K562 (cell line): ENCODE results near the gene SSR4. TPM values are rescaled to one million over a fixed set of nuclear protein-coding genes. Genes with fewer than 3 reads are reported as not detected.
A peak's percentile ranks its signal among the peaks of the same experiment; 100 is the strongest.

Experiments used
- ATAC-seq: fragments of 200-7000 bp; cut with Tn5 transposase; 3 replicates; pipeline ENCODE4 v1.9.1; 2020; ENCODE audit warnings: moderate library complexity
- BruUV-seq: library from RNA; stranded (reverse); fragments of 400-500 nt; replicated peaks from 2 replicates; lab custom pipeline; 2021; lab: Mats Ljungman, UMichigan
- CTCF ChIA-PET: fragments of 300-600 bp; formaldehyde crosslinking; extraction: SDS; loops from one replicate; lab custom pipeline; 2021; ENCODE audit warnings: low intra/inter-chr PET ratio; lab: Yijun Ruan, JAX
- POLR2A ChIA-PET: fragments of 300-600, 350-650 bp; sonication (Branson Sonifier 250); formaldehyde crosslinking; extraction: SDS; loops from one replicate; lab custom pipeline; 2021; ENCODE audit warnings: antibody characterized with exemption, inconsistent platforms; lab: Yijun Ruan, JAX
- DNase-seq, 4 experiments: peaks; one replicate each; pipeline versions ENCODE4 v3.0.0 to v3.0.0-alpha.2; 2011 to 2018; ENCODE audit warnings: low spot score in 3 of 4, mixed read lengths in 3 of 4; ENCODE audit errors: extremely low read depth in 1 of 4
- FAIRE-seq: peaks from 2 replicates; lab custom pipeline; 2011; peaks lifted over from hg19 to GRCh38; lab: Jason Lieb, UNC
- H2AFZ ChIP-seq: 2 replicates; pipeline ENCODE4 v1.6.0; 2011; ENCODE audit warnings: low read depth, low read length, control low read depth, inconsistent platforms
- H3K27ac ChIP-seq: fragments of 200-600 bp; 3 replicates; pipeline ENCODE4 v1.8.0; 2011; ENCODE audit warnings: low read depth, mild to moderate bottlenecking, control low read depth, inconsistent platforms, low read length, moderate library complexity, mixed read lengths; ENCODE audit errors: extremely low read depth
- H3K27me3 ChIP-seq, 2 experiments: fragments of 300-600 bp in 1 of 2; 2 replicates in 1 of 2; 3 replicates in 1 of 2; pipeline versions ENCODE4 v1.6.0 to v1.8.0; 2011; ENCODE audit warnings: inconsistent platforms in 2 of 2, low read length in 2 of 2, mild to moderate bottlenecking in 1 of 2, mixed read lengths in 1 of 2, moderate library complexity in 1 of 2; ENCODE audit not compliant: control insufficient read depth in 2 of 2, insufficient read depth in 2 of 2
- H3K36me3 ChIP-seq: fragments of 300-600 bp; 3 replicates; pipeline ENCODE4 v1.8.0; 2011; ENCODE audit warnings: mild to moderate bottlenecking, low read length, inconsistent platforms; ENCODE audit not compliant: control insufficient read depth, insufficient read depth
- H3K4me1 ChIP-seq, 2 experiments: fragments of 200-600 bp in 1 of 2; replicated peaks in 1 of 2; 2 replicates in 1 of 2; 3 replicates in 1 of 2; pipeline versions ENCODE4 v1.5.1 to v1.8.0; 2011; ENCODE audit warnings: inconsistent platforms in 2 of 2, low read length in 2 of 2, mild to moderate bottlenecking in 1 of 2, mixed read lengths in 1 of 2, moderate library complexity in 1 of 2; ENCODE audit not compliant: control insufficient read depth in 2 of 2, insufficient read depth in 2 of 2
- H3K4me2 ChIP-seq: 2 replicates; pipeline ENCODE4 v1.6.1; 2011; ENCODE audit warnings: low read length, control low read depth, inconsistent platforms, mixed read lengths; ENCODE audit not compliant: insufficient read depth
- H3K4me3 ChIP-seq: fragments of 200-600 bp; sonication (generic), shearing (Covaris generic); 2 replicates; pipeline ENCODE4 v1.5.1; 2016; ENCODE audit warnings: control low read depth, inconsistent platforms
- H3K79me2 ChIP-seq: fragments of 200-600 bp; 3 replicates; pipeline ENCODE4 v1.8.0; 2011; ENCODE audit warnings: low read length, inconsistent platforms; ENCODE audit not compliant: control insufficient read depth, insufficient read depth
- H3K9ac ChIP-seq, 2 experiments: 2 replicates each; pipeline versions ENCODE4 v1.6.0 to v1.6.1; 2011; ENCODE audit warnings: low read depth in 2 of 2, low read length in 2 of 2, control low read depth in 1 of 2, inconsistent platforms in 1 of 2, mild to moderate bottlenecking in 1 of 2, mixed read lengths in 1 of 2; ENCODE audit not compliant: insufficient read depth in 1 of 2
- H3K9me1 ChIP-seq: one replicate; pipeline ENCODE4 v1.6.0; 2011; ENCODE audit warnings: inconsistent platforms, mild to moderate bottlenecking, low read length, moderate library complexity; ENCODE audit not compliant: control insufficient read depth, insufficient read depth
- H3K9me3 ChIP-seq: replicated peaks from 2 replicates; pipeline ENCODE4 v1.5.1; 2011; ENCODE audit warnings: low read depth, low read length, inconsistent platforms; ENCODE audit not compliant: control insufficient read depth, insufficient read depth
- H4K20me1 ChIP-seq: replicated peaks from 2 replicates; pipeline ENCODE4 v1.6.1; 2011; ENCODE audit warnings: low read length, inconsistent platforms, mixed read lengths; ENCODE audit not compliant: control insufficient read depth, insufficient read depth
- CCNT2 ChIP-seq: IDR thresholded peaks from 2 replicates; pipeline ENCODE4 v1.6.1; 2011; ENCODE audit warnings: borderline replicate concordance, low read depth, mild to moderate bottlenecking, moderate library complexity, mixed read lengths, low read length; ENCODE audit not compliant: insufficient read length; ENCODE audit errors: extremely low read depth
- EGR1 ChIP-seq: fragments of 450-650 bp; conservative IDR thresholded peaks from 2 replicates; pipeline ENCODE4 v1.6.1; 2017; ENCODE audit warnings: mild to moderate bottlenecking
- HMGN3 ChIP-seq: IDR thresholded peaks from 2 replicates; pipeline ENCODE4 v1.6.1; 2011; ENCODE audit warnings: borderline replicate concordance, low read depth, mild to moderate bottlenecking, mixed read lengths, low read length; ENCODE audit not compliant: insufficient read length; ENCODE audit errors: extremely low read depth
- KDM4B ChIP-seq, 2 experiments: fragments of 450-650 bp in 1 of 2; sonication (generic) in 1 of 2; IDR thresholded peaks; 2 replicates each; pipeline ENCODE4 v1.6.1; 2016 to 2017; ENCODE audit warnings: borderline replicate concordance in 2 of 2, antibody characterized with exemption in 1 of 2, low read depth in 1 of 2, mild to moderate bottlenecking in 1 of 2
- MBD2 ChIP-seq: sonication (generic); IDR thresholded peaks from 2 replicates; pipeline ENCODE4 v1.6.1; 2016; ENCODE audit warnings: low read depth, borderline replicate concordance
- PCBP1 ChIP-seq: fragments of 200-400 bp; formaldehyde crosslinking; IDR thresholded peaks from 2 replicates; pipeline ENCODE4 v1.6.1; 2018; ENCODE audit warnings: mild to moderate bottlenecking, low read depth, low read length; ENCODE audit not compliant: poor library complexity, severe bottlenecking
- POLR2G ChIP-seq: fragments of 200-400 bp; formaldehyde crosslinking; IDR thresholded peaks from 2 replicates; pipeline ENCODE4 v1.6.1; 2017; ENCODE audit warnings: low read depth, mild to moderate bottlenecking, antibody characterized with exemption, low read length, moderate library complexity
- SMC3 ChIP-seq: conservative IDR thresholded peaks from 2 replicates; pipeline ENCODE4 v1.6.1; 2011; ENCODE audit warnings: low read depth, low read length, improper control_type of control experiment; ENCODE audit not compliant: insufficient read depth
- SP1 ChIP-seq: sonication (generic); formaldehyde crosslinking; IDR thresholded peaks from 2 replicates; pipeline ENCODE4 v1.8.1; 2022; ENCODE audit warnings: mild to moderate bottlenecking, missing genetic modification reagents
- ZNF778 ChIP-seq: fragments of 450-650 bp; formaldehyde crosslinking; IDR thresholded peaks from 2 replicates; pipeline ENCODE4 v1.4.0; 2020; ENCODE audit warnings: mild to moderate bottlenecking, moderate library complexity
- ZNF785 ChIP-seq: fragments of 250-450 bp; sonication (Bioruptor Pico); IDR thresholded peaks from 2 replicates; pipeline ENCODE4 v1.4.0; 2020; ENCODE audit warnings: mild to moderate bottlenecking
- WGBS: fragments of 100-300 bp; shearing (Covaris generic); methylation state at CpG from one replicate; pipeline ENCODE4 v1.1.6; 2016; ENCODE audit warnings: low coverage, mixed read lengths; ENCODE audit not compliant: insufficient coverage; ENCODE audit errors: missing lambda C conversion rate; 5-methylcytosine and 5-hydroxymethylcytosine counted together
- in situ Hi-C: fragments of 300-500 bp; cut with MboI; formaldehyde crosslinking; loops from 4 replicates; pipeline ENCODE4 v1.15.0; 2018; ENCODE audit warnings: inconsistent platforms, mixed read lengths
- intact Hi-C: fragments of 100-400 bp; cut with micrococcal nuclease; formaldehyde crosslinking; loops from 2 replicates; pipeline ENCODE4 v1.14.2; 2022
- polyA plus RNA-seq, 8 experiments: library from polyadenylated mRNA; depleted of rRNA in 4 of 8; stranded (reverse) in 5 of 8; unstranded in 3 of 8; fragments of >200 nt; fragmentation: Nextera tagmentation in 2 of 8; fragmentation: Illumina TruSeq in 1 of 8; extraction: Ambion mirVana in 2 of 8; extraction: Trizol in 1 of 8; gene quantifications; 2 replicates each; pipeline versions ENCODE4 v1.2.1 to v1.2.3, GENCODE V29; 2011 to 2014; ENCODE audit warnings: inconsistent platforms in 1 of 8, missing spikeins in 1 of 8
- total RNA-seq, 7 experiments: library from RNA; depleted of rRNA in 6 of 7; stranded (reverse); fragments of >200 nt in 6 of 7; fragmentation: Illumina TruSeq in 2 of 7; extraction: Trizol in 2 of 7; gene quantifications; 2 replicates each; pipeline versions ENCODE4 v1.2.1 to v1.2.3, GENCODE V29; 2011 to 2021; ENCODE audit warnings: low replicate concordance in 1 of 7
- TF ChIP-seq, protein P1 (sequence below), 3 experiments: IDR thresholded peaks in 2 of 3; conservative IDR thresholded peaks in 1 of 3; 2 replicates each; pipeline ENCODE4 v1.5.1; 2011 to 2012; ENCODE audit warnings: low read length in 3 of 3, mild to moderate bottlenecking in 3 of 3, control low read depth in 2 of 3, improper control_type of control experiment in 1 of 3, inconsistent platforms in 1 of 3, low read depth in 1 of 3, mixed read lengths in 1 of 3, moderate library complexity in 1 of 3; ENCODE audit not compliant: insufficient read depth in 2 of 3
- TF ChIP-seq, protein P2 (sequence below): fragments of 200-800 bp; sonication (Bioruptor generic); IDR thresholded peaks from 2 replicates; pipeline ENCODE4 v1.6.1; 2017; ENCODE audit warnings: missing genetic modification characterization, missing compliant biosample characterization

The SSR4 gene
- total and polyA plus RNA-seq, 9 of the 15 experiments (the other 6 are each of a cell fraction or from before 2014, with no cell fraction given) = 146 to 492 (median 272) TPM

GRCh38 chrX:153776120-153776599, 18.3 kb upstream of the SSR4 start (continued):
- no peak for TF ChIP-seq KDM4B (IDR thresholded peaks at IDR 0.05; ENCODE audit: borderline replicate concordance in 2 of 2, low read depth in 1 of 2)
- TF ChIP-seq, all 486 proteins: peak for 3

GRCh38 chrX:153776611-153777045, 17.8 kb upstream of the SSR4 start:
- WGBS = 30% methylated on average over 3 of the region's 22 CpGs
- no peaks in the 10 kb centered on the region for H4K20me1 ChIP-seq
- FAIRE-seq = no peak

More at GRCh38 chrX:153776611-153777045, 17.8 kb upstream of the SSR4 start:
- no peak overlapping the region for H3K4me3 ChIP-seq
- in situ Hi-C loops = no loop called here
- H3K27me3 ChIP-seq = no peaks in the 10 kb centered on the region
- intact Hi-C loops = no loop called here
- no peaks in the 10 kb centered on the region for H3K79me2 ChIP-seq
- peak; percentile 82 for ATAC-seq
- POLR2A ChIA-PET = no interaction called here
- no peak overlapping the region for H3K27ac ChIP-seq
- H3K4me1 ChIP-seq = peaks cover 8 to 87% of the 10 kb centered on the region in 2 experiments; a peak in 4 of 5 replicates
- 0 out of 2 replicates have a peak overlapping the region, but pooled peaks have one; percentile 23 for H2AFZ ChIP-seq
- peak overlapping the region in 1 of 2 experiments; percentile 78; a peak in 2 of 4 replicates for H3K9ac ChIP-seq
- H3K9me3 ChIP-seq = no peaks in the 10 kb centered on the region
- H3K4me2 ChIP-seq = peak overlapping the region; percentile 60
- BruUV-seq = no TSS peak
- peak; percentile 75 to 92 (median 88) for DNase-seq
- no peaks in the 10 kb centered on the region for H3K36me3 ChIP-seq
- CTCF ChIA-PET = no interaction called here
- peaks cover 6% of the 10 kb centered on the region for H3K9me1 ChIP-seq
- peak; percentile 87 for TF ChIP-seq SP1 (CRISPR knock-in tag)
- peak; percentile 21 for TF ChIP-seq HMGN3
- no peak for TF ChIP-seq SMC3
- peak; percentile 79 for TF ChIP-seq CCNT2
- TF ChIP-seq, protein P1, sequence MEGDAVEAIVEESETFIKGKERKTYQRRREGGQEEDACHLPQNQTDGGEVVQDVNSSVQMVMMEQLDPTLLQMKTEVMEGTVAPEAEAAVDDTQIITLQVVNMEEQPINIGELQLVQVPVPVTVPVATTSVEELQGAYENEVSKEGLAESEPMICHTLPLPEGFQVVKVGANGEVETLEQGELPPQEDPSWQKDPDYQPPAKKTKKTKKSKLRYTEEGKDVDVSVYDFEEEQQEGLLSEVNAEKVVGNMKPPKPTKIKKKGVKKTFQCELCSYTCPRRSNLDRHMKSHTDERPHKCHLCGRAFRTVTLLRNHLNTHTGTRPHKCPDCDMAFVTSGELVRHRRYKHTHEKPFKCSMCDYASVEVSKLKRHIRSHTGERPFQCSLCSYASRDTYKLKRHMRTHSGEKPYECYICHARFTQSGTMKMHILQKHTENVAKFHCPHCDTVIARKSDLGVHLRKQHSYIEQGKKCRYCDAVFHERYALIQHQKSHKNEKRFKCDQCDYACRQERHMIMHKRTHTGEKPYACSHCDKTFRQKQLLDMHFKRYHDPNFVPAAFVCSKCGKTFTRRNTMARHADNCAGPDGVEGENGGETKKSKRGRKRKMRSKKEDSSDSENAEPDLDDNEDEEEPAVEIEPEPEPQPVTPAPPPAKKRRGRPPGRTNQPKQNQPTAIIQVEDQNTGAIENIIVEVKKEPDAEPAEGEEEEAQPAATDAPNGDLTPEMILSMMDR (IDR thresholded peaks at IDR 0.05 in 2 of 3, conservative IDR thresholded peaks at IDR 0.05 in 1 of 3; ENCODE audit: insufficient read depth in 2 of 3, low read depth in 1 of 3, low read length in 3 of 3) = peak in 1 of 3 experiments; percentile 28; a peak in 2 of 6 replicates
- peak; percentile 62 for TF ChIP-seq PCBP1
- TF ChIP-seq MBD2 = peak; percentile 96
- TF ChIP-seq POLR2G = peak; percentile 43; the same call in 1 of the 2 replicates
- TF ChIP-seq, protein P2, sequence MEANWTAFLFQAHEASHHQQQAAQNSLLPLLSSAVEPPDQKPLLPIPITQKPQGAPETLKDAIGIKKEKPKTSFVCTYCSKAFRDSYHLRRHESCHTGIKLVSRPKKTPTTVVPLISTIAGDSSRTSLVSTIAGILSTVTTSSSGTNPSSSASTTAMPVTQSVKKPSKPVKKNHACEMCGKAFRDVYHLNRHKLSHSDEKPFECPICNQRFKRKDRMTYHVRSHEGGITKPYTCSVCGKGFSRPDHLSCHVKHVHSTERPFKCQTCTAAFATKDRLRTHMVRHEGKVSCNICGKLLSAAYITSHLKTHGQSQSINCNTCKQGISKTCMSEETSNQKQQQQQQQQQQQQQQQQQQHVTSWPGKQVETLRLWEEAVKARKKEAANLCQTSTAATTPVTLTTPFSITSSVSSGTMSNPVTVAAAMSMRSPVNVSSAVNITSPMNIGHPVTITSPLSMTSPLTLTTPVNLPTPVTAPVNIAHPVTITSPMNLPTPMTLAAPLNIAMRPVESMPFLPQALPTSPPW (CRISPR knock-in tag) = peak; percentile 81
- peak; percentile 36; the same call in 1 of the 2 replicates for TF ChIP-seq EGR1
- no peak for TF ChIP-seq ZNF785 (CRISPR knock-in tag)
- TF ChIP-seq ZNF778 (CRISPR knock-in tag) = no peak
